A549 (cell line): Measurements from ENCODE around the gene BAHCC1. TPM values are rescaled to one million over a fixed set of nuclear protein-coding genes. Genes with fewer than 3 reads are reported as not detected.

Source experiments
- ATAC-seq, 2 experiments: fragments of 200-7000 bp in 1 of 2; fragments of >200 bp in 1 of 2; cut with Nextera tagmentation in 1 of 2; cut with Tn5 transposase in 1 of 2; 3 replicates each; pipeline versions ENCODE4 v1.8.0 to v1.9.1; 2018 to 2020; ENCODE audit warnings: mild to moderate bottlenecking in 1 of 2, moderate library complexity in 1 of 2
- CTCF ChIA-PET: fragments of 300-600 bp; sonication (Branson Sonifier 250); formaldehyde crosslinking; extraction: SDS; loops from one replicate; lab custom pipeline; 2021; ENCODE audit warnings: antibody characterized with exemption, inconsistent platforms; lab: Yijun Ruan, JAX
- POLR2A ChIA-PET: fragments of 350-600 bp; formaldehyde crosslinking; extraction: SDS; loops from one replicate; lab custom pipeline; 2021; ENCODE audit warnings: antibody characterized with exemption, inconsistent platforms; lab: Yijun Ruan, JAX
- DNase-seq, 2 experiments: peaks; one replicate each; pipeline versions ENCODE4 v3.0.0 to v3.0.0-alpha.2; 2011 to 2016; ENCODE audit warnings: low read depth in 1 of 2, low spot score in 1 of 2
- FAIRE-seq: peaks from 2 replicates; lab custom pipeline; 2011; peaks lifted over from hg19 to GRCh38; lab: Jason Lieb, UNC
- H3K27ac ChIP-seq, 2 experiments: fragments of >200 bp; sonication (Bioruptor Twin); formaldehyde crosslinking; 3 replicates each; pipeline ENCODE4 v1.5.1; 2016 to 2017
- H3K4me1 ChIP-seq: fragments of >200 bp; sonication (Bioruptor Twin); formaldehyde crosslinking; 3 replicates; pipeline ENCODE4 v1.6.1; 2016
- H3K4me2 ChIP-seq: fragments of >200 bp; sonication (Bioruptor Twin); formaldehyde crosslinking; 3 replicates; pipeline ENCODE4 v1.6.1; 2016
- H3K4me3 ChIP-seq: fragments of >200 bp; sonication (Bioruptor Twin); formaldehyde crosslinking; 3 replicates; pipeline ENCODE4 v1.5.1; 2016
- H3K9me3 ChIP-seq: fragments of >200 bp; sonication (Bioruptor Twin); formaldehyde crosslinking; 3 replicates; pipeline ENCODE4 v1.6.1; 2016
- ATOH8 ChIP-seq: fragments of 250-450 bp; sonication (Bioruptor Pico); IDR thresholded peaks from 2 replicates; pipeline ENCODE4 v1.5.0; 2020; ENCODE audit warnings: low read depth, mild to moderate bottlenecking, moderate library complexity
- BCL3 ChIP-seq: fragments of >200 bp; sonication (Bioruptor Twin); formaldehyde crosslinking; IDR thresholded peaks from 3 replicates; pipeline ENCODE4 v1.6.1; 2016
- BHLHE40 ChIP-seq: IDR thresholded peaks from 2 replicates; pipeline ENCODE4 v1.6.1; 2012; ENCODE audit warnings: low read depth, low read length, inconsistent platforms
- CBX8 ChIP-seq: fragments of 200-600 bp; sonication (generic); IDR thresholded peaks from 2 replicates; pipeline ENCODE4 v1.6.1; 2016
- CEBPB ChIP-seq, 2 experiments: fragments of >200 bp in 1 of 2; sonication (Bioruptor Twin) in 1 of 2; formaldehyde crosslinking in 1 of 2; IDR thresholded peaks; 2 replicates each; pipeline ENCODE4 v1.6.1; 2012 to 2016
- CTCF ChIP-seq: fragments of >200 bp; sonication (Bioruptor Twin); formaldehyde crosslinking; IDR thresholded peaks from 3 replicates; pipeline ENCODE4 v1.5.1; 2016
- E2F6 ChIP-seq: IDR thresholded peaks from 2 replicates; pipeline ENCODE4 v1.6.1; 2012; ENCODE audit warnings: low read depth, borderline replicate concordance
- EHMT2 ChIP-seq: fragments of 200-600 bp; sonication (generic); IDR thresholded peaks from 2 replicates; pipeline ENCODE4 v1.6.1; 2016; ENCODE audit warnings: antibody characterized with exemption, low read depth, mild to moderate bottlenecking, moderate library complexity
- FOSL2 ChIP-seq, 2 experiments: fragments of 450-650 bp in 1 of 2; fragments of >200 bp in 1 of 2; sonication (Bioruptor Twin) in 1 of 2; formaldehyde crosslinking; IDR thresholded peaks; 2 replicates each; pipeline versions ENCODE4 v1.5.0 to v1.6.1; 2016 to 2020; ENCODE audit warnings: mild to moderate bottlenecking in 1 of 2, moderate library complexity in 1 of 2
- FOXS1 ChIP-seq: fragments of 250-450 bp; sonication (Bioruptor Pico); IDR thresholded peaks from 2 replicates; pipeline ENCODE4 v1.5.0; 2020; ENCODE audit warnings: mild to moderate bottlenecking, moderate library complexity
- GATA3 ChIP-seq: IDR thresholded peaks from 2 replicates; pipeline ENCODE4 v1.6.1; 2012; ENCODE audit warnings: borderline replicate concordance
- JUN ChIP-seq, 2 experiments: fragments of >200 bp; sonication (Bioruptor Twin); formaldehyde crosslinking; IDR thresholded peaks; 2 replicates in 1 of 2; 3 replicates in 1 of 2; pipeline ENCODE4 v1.6.1; 2016 to 2017
- JUNB ChIP-seq: fragments of >200 bp; sonication (Bioruptor Twin); formaldehyde crosslinking; IDR thresholded peaks from 2 replicates; pipeline ENCODE4 v1.6.1; 2016
- MAFK ChIP-seq: fragments of 450-650 bp; IDR thresholded peaks from 2 replicates; pipeline ENCODE4 v1.6.1; 2014; ENCODE audit not compliant: partially characterized antibody
- MYC ChIP-seq: IDR thresholded peaks from 2 replicates; pipeline ENCODE4 v1.6.1; 2012; ENCODE audit warnings: mild to moderate bottlenecking, inconsistent platforms, low read length, improper control_type of control experiment, borderline replicate concordance
- NFE2L2 ChIP-seq: fragments of 150-350 bp; conservative IDR thresholded peaks from 2 replicates; pipeline ENCODE4 v1.6.1; 2014; ENCODE audit warnings: low read length
- NPAS2 ChIP-seq: fragments of 250-450 bp; sonication (Bioruptor Pico); IDR thresholded peaks from 2 replicates; pipeline ENCODE4 v1.8.0; 2022; ENCODE audit warnings: mild to moderate bottlenecking, moderate library complexity, borderline replicate concordance
- PBX3 ChIP-seq: IDR thresholded peaks from 2 replicates; pipeline ENCODE4 v1.6.1; 2012
- PHF8 ChIP-seq: fragments of 200-600 bp; sonication (generic); IDR thresholded peaks from 2 replicates; pipeline ENCODE4 v1.6.1; 2016; ENCODE audit warnings: low read depth, mild to moderate bottlenecking, antibody characterized with exemption, moderate library complexity, borderline replicate concordance
- POLR2A ChIP-seq: IDR thresholded peaks from 2 replicates; pipeline ENCODE4 v1.6.1; 2012; ENCODE audit warnings: mild to moderate bottlenecking, low read length
- RAD21 ChIP-seq, 2 experiments: fragments of >200 bp in 1 of 2; sonication (Bioruptor Twin) in 1 of 2; formaldehyde crosslinking in 1 of 2; IDR thresholded peaks in 1 of 2; conservative IDR thresholded peaks in 1 of 2; 2 replicates in 1 of 2; 3 replicates in 1 of 2; pipeline ENCODE4 v1.6.1; 2012 to 2018; ENCODE audit warnings: inconsistent platforms in 1 of 2
- RARB ChIP-seq: fragments of 250-450 bp; sonication (Bioruptor Pico); IDR thresholded peaks from 2 replicates; pipeline ENCODE4 v1.8.0; 2021; ENCODE audit warnings: mild to moderate bottlenecking, moderate library complexity
- RCOR1 ChIP-seq: fragments of 150-350 bp; IDR thresholded peaks from 2 replicates; pipeline ENCODE4 v1.6.1; 2014; ENCODE audit warnings: antibody characterized with exemption, low read length, low read depth
- RNF2 ChIP-seq: fragments of 200-600 bp; sonication (generic); IDR thresholded peaks from 2 replicates; pipeline ENCODE4 v1.6.1; 2016; ENCODE audit warnings: low read depth, mild to moderate bottlenecking, antibody characterized with exemption, moderate library complexity, borderline replicate concordance
- SMC3 ChIP-seq: fragments of >200 bp; sonication (Bioruptor Twin); formaldehyde crosslinking; IDR thresholded peaks from 3 replicates; pipeline ENCODE4 v1.6.1; 2018; ENCODE audit warnings: inconsistent platforms
- WGBS: methylation state at CpG from one replicate; pipeline ENCODE4 v1.1.6; 2017; ENCODE audit errors: missing lambda C conversion rate; 5-methylcytosine and 5-hydroxymethylcytosine counted together
- polyA plus RNA-seq, 4 experiments: library from polyadenylated mRNA; depleted of rRNA in 3 of 4; stranded (reverse); fragments of >200 nt; fragmentation: RNase III in 1 of 4; extraction: RNeasy Plus Mini Kit Qiagen cat#74134 plus additional on column Dnase treatment in 1 of 4; gene quantifications; 2 replicates in 3 of 4; 3 replicates in 1 of 4; pipeline ENCODE4 v1.2.3, GENCODE V29; 2011 to 2017
- TF ChIP-seq, protein P1 (sequence below): fragments of 450-650 bp; IDR thresholded peaks from 2 replicates; pipeline ENCODE4 v1.6.1; 2014; ENCODE audit warnings: antibody characterized with exemption
- TF ChIP-seq, protein P2 (sequence below): IDR thresholded peaks from 2 replicates; pipeline ENCODE4 v1.6.1; 2012
- TF ChIP-seq, protein P3 (sequence below): fragments of 200-600 bp; sonication (generic); IDR thresholded peaks from 2 replicates; pipeline ENCODE4 v1.6.1; 2016; ENCODE audit warnings: antibody characterized with exemption, mild to moderate bottlenecking, moderate library complexity

BAHCC1 gene
- polyA plus RNA-seq, 2 of the 4 experiments (the other 2 are of a cell fraction): 2.6 to 5.8 TPM

DNA sequence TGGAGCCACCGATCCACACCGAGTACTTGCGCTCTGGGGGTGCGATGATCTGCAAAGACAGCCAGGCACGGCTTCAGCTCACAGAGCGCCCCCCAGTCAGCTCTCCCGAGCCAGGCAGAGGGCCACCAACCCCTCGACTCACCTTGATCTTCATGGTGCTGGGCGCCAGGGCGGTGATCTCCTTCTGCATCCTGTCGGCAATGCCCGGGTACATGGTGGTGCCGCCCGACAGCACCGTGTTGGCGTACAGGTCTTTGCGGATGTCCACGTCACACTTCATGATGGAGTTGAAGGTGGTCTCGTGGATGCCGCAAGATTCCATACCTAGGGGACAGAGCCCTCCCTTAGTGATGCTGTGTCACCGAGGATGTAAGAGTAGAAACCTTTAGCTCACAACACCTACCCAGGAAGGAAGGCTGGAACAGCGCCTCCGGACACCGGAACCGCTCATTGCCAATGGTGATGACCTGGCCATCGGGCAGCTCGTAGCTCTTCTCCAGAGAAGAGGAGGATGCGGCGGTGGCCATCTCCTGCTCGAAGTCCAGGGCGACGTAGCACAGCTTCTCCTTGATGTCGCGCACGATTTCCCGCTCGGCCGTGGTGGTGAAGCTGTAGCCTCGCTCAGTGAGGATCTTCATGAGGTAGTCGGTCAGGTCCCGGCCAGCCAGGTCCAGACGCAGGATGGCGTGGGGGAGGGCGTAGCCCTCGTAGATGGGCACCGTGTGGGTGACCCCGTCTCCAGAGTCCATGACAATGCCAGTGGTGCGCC, 115.7 kb downstream of the BAHCC1 start:
- ATAC-seq (no peak), FAIRE-seq (no peak), DNase-seq (peak in 1 of 2 experiments; percentile 65)
- Histone ChIP-seq H3K27ac (peak overlapping the region; percentile 99), H3K9me3 (no peaks in the 10 kb centered on the region), H3K4me3 (peak overlapping the region; percentile 83), H3K4me1 (peaks cover 11% of the 10 kb centered on the region), H3K4me2 (peak overlapping the region; percentile 82)
- ChIA-PET CTCF (interaction anchor here (0.7 to 3.4 kb wide), 9 partner anchors 7 to 258 kb away, joined by 3 to 18 read pairs (median 5); no protein-coding TSS in a partner anchor), POLR2A (interaction anchor here (0.6 to 2.1 kb wide), 3 partner anchors 11 to 90 kb away, joined by 3 to 7 read pairs (median 3); partner anchors contain the start of gene FAAP100)
- 2% methylated on average over 45 of the region's 48 CpGs for WGBS
- TF ChIP-seq CBX8: no peak
- TF ChIP-seq RCOR1: no peak
- peak in 1 of 2 experiments; percentile 4; a peak in 2 of 5 replicates for TF ChIP-seq JUN (IDR thresholded peaks at IDR 0.05)
- TF ChIP-seq PHF8: no peak
- no peak for TF ChIP-seq ATOH8 (CRISPR knock-in tag)
- no peak for TF ChIP-seq MYC
- no peak for TF ChIP-seq RARB (CRISPR knock-in tag)
- TF ChIP-seq MAFK: no peak
- TF ChIP-seq RNF2: 0 out of 2 replicates have a peak, but pooled peaks have one; percentile 30
- TF ChIP-seq NFE2L2: no peak
- TF ChIP-seq NPAS2 (CRISPR knock-in tag): no peak
- TF ChIP-seq SMC3: no peak
- 0 out of 4 replicates have a peak, but pooled peaks of 1 of the 2 experiments have one; percentile 2 for TF ChIP-seq CEBPB (IDR thresholded peaks at IDR 0.05)
- TF ChIP-seq E2F6: peak; percentile 29; the same call in 1 of the 2 replicates
- TF ChIP-seq EHMT2: no peak
- no peak for TF ChIP-seq CTCF
- TF ChIP-seq FOSL2 (IDR thresholded peaks at IDR 0.05): no peak
- TF ChIP-seq FOSL2 (CRISPR knock-in tag; IDR thresholded peaks at IDR 0.05): no peak
- TF ChIP-seq, protein P1, sequence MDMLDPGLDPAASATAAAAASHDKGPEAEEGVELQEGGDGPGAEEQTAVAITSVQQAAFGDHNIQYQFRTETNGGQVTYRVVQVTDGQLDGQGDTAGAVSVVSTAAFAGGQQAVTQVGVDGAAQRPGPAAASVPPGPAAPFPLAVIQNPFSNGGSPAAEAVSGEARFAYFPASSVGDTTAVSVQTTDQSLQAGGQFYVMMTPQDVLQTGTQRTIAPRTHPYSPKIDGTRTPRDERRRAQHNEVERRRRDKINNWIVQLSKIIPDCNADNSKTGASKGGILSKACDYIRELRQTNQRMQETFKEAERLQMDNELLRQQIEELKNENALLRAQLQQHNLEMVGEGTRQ: 0 out of 2 replicates have a peak, but pooled peaks have one; percentile 3
- no peak for TF ChIP-seq FOXS1
- TF ChIP-seq, protein P2, sequence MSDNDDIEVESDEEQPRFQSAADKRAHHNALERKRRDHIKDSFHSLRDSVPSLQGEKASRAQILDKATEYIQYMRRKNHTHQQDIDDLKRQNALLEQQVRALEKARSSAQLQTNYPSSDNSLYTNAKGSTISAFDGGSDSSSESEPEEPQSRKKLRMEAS: no peak
- TF ChIP-seq, protein P3, sequence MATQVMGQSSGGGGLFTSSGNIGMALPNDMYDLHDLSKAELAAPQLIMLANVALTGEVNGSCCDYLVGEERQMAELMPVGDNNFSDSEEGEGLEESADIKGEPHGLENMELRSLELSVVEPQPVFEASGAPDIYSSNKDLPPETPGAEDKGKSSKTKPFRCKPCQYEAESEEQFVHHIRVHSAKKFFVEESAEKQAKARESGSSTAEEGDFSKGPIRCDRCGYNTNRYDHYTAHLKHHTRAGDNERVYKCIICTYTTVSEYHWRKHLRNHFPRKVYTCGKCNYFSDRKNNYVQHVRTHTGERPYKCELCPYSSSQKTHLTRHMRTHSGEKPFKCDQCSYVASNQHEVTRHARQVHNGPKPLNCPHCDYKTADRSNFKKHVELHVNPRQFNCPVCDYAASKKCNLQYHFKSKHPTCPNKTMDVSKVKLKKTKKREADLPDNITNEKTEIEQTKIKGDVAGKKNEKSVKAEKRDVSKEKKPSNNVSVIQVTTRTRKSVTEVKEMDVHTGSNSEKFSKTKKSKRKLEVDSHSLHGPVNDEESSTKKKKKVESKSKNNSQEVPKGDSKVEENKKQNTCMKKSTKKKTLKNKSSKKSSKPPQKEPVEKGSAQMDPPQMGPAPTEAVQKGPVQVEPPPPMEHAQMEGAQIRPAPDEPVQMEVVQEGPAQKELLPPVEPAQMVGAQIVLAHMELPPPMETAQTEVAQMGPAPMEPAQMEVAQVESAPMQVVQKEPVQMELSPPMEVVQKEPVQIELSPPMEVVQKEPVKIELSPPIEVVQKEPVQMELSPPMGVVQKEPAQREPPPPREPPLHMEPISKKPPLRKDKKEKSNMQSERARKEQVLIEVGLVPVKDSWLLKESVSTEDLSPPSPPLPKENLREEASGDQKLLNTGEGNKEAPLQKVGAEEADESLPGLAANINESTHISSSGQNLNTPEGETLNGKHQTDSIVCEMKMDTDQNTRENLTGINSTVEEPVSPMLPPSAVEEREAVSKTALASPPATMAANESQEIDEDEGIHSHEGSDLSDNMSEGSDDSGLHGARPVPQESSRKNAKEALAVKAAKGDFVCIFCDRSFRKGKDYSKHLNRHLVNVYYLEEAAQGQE: no peak; the same call in 1 of the 2 replicates
- TF ChIP-seq JUNB: no peak
- no peak for TF ChIP-seq BHLHE40
- no peak for TF ChIP-seq RAD21 (conservative IDR thresholded peaks at IDR 0.05 in 1 of 2, IDR thresholded peaks at IDR 0.05 in 1 of 2)
- 0 out of 2 replicates have a peak, but pooled peaks have one; percentile 29 for TF ChIP-seq GATA3
- TF ChIP-seq PBX3: peak; percentile 22; the same call in 1 of the 2 replicates
- TF ChIP-seq POLR2A: peak; percentile 23; the same call in 1 of the 2 replicates
- TF ChIP-seq BCL3: peak; percentile 11; the same call in 1 of the 3 replicates
